CD14-positive monocyte (primary cell): ENCODE data around the gene SH3RF3. TPM values are rescaled to one million over a fixed set of nuclear protein-coding genes. Genes with fewer than 3 reads are reported as not detected.
A peak's percentile ranks its signal among the peaks of the same experiment; 100 is the strongest.

Source experiments
- DNase-seq, 3 donors: peaks; one replicate each; pipeline ENCODE4 v3.0.0-alpha.2; 2011 to 2022
- H2AFZ ChIP-seq: 2 replicates; pipeline ENCODE4 v1.6.0; 2012; ENCODE audit warnings: mild to moderate bottlenecking, low read depth, low read length, inconsistent platforms; ENCODE audit not compliant: insufficient read depth, poor library complexity, severe bottlenecking
- H3K27ac ChIP-seq, 2 donors: 1 replicate in 1 of 2; 2 replicates in 1 of 2; pipeline ENCODE4 v1.5.1; 2012 to 2013; ENCODE audit warnings: low read length in 2 of 2, control low read depth in 1 of 2, inconsistent platforms in 1 of 2, low read depth in 1 of 2, mild to moderate bottlenecking in 1 of 2
- H3K27me3 ChIP-seq, 2 donors: one replicate each; pipeline versions ENCODE4 v1.6.0 to v1.6.1; 2011 to 2013; ENCODE audit warnings: low read length in 2 of 2; ENCODE audit not compliant: control insufficient read depth in 2 of 2, insufficient read depth in 2 of 2
- H3K36me3 ChIP-seq, 2 donors: replicated peaks in 1 of 2; 1 replicate in 1 of 2; 2 replicates in 1 of 2; pipeline versions ENCODE4 v1.5.1 to v1.6.1; 2012 to 2013; ENCODE audit warnings: low read length in 2 of 2, control low read depth in 1 of 2, inconsistent platforms in 1 of 2, mild to moderate bottlenecking in 1 of 2; ENCODE audit not compliant: insufficient read depth in 2 of 2, control insufficient read depth in 1 of 2
- H3K4me1 ChIP-seq, 2 donors: 1 replicate in 1 of 2; 2 replicates in 1 of 2; pipeline versions ENCODE4 v1.5.1 to v1.6.1; 2012 to 2013; ENCODE audit warnings: low read length in 2 of 2, control low read depth in 1 of 2, inconsistent platforms in 1 of 2, mild to moderate bottlenecking in 1 of 2, moderate library complexity in 1 of 2; ENCODE audit not compliant: insufficient read depth in 2 of 2, control insufficient read depth in 1 of 2
- H3K4me2 ChIP-seq: replicated peaks from 2 replicates; pipeline ENCODE3; 2012; ENCODE audit warnings: low read length, moderate library complexity, mild to moderate bottlenecking; ENCODE audit not compliant: poor library complexity, severe bottlenecking; ENCODE audit errors: extremely low read depth
- H3K4me3 ChIP-seq, 3 experiments: fragments of 200-600 bp in 1 of 3; sonication (generic) in 1 of 3; replicated peaks in 1 of 3; 1 replicate in 2 of 3; 2 replicates in 1 of 3; pipeline ENCODE4 v1.5.1; 2011 to 2013; ENCODE audit warnings: low read length in 3 of 3, mild to moderate bottlenecking in 3 of 3, control low read depth in 2 of 3, low read depth in 2 of 3, inconsistent platforms in 1 of 3, moderate library complexity in 1 of 3
- H3K79me2 ChIP-seq: 2 replicates; pipeline ENCODE4 v1.6.0; 2012; ENCODE audit warnings: mild to moderate bottlenecking, control low read depth, inconsistent platforms, low read length, moderate library complexity; ENCODE audit not compliant: insufficient read depth
- H3K9ac ChIP-seq: 2 replicates; pipeline ENCODE4 v1.6.0; 2017; ENCODE audit warnings: low read length, mild to moderate bottlenecking; ENCODE audit not compliant: insufficient read depth, poor library complexity, severe bottlenecking
- H3K9me3 ChIP-seq, 2 donors: replicated peaks in 1 of 2; 1 replicate in 1 of 2; 2 replicates in 1 of 2; pipeline versions ENCODE4 v1.5.1 to v1.6.1; 2012 to 2013; ENCODE audit warnings: low read length in 2 of 2, control low read depth in 1 of 2; ENCODE audit not compliant: control insufficient read depth in 1 of 2, insufficient read depth in 1 of 2
- H4K20me1 ChIP-seq: 2 replicates; pipeline ENCODE4 v1.6.0; 2012; ENCODE audit warnings: mild to moderate bottlenecking, low read length, control low read depth, moderate library complexity; ENCODE audit not compliant: insufficient read depth
- H3K27ac Mint-ChIP-seq, 7 donors: one replicate each; pipeline ENCODE4 v1.8.0; 2020; ENCODE audit warnings: mild to moderate bottlenecking in 7 of 7, mixed read lengths in 7 of 7, moderate library complexity in 6 of 7, inconsistent platforms in 2 of 7
- H3K27me3 Mint-ChIP-seq, 3 donors: one replicate each; pipeline ENCODE4 v1.8.0; 2021 to 2022; ENCODE audit warnings: low read depth in 3 of 3, mild to moderate bottlenecking in 3 of 3, mixed read lengths in 3 of 3, moderate library complexity in 3 of 3, inconsistent platforms in 1 of 3
- H3K36me3 Mint-ChIP-seq, 2 donors: one replicate each; pipeline ENCODE4 v1.8.0; 2020; ENCODE audit warnings: mixed read lengths in 2 of 2, inconsistent platforms in 1 of 2, mild to moderate bottlenecking in 1 of 2
- H3K4me1 Mint-ChIP-seq: one replicate; pipeline ENCODE4 v1.8.0; 2020; ENCODE audit warnings: mild to moderate bottlenecking, mixed read lengths
- H3K4me3 Mint-ChIP-seq, 2 donors: one replicate each; pipeline ENCODE4 v1.8.0; 2020; ENCODE audit warnings: mild to moderate bottlenecking in 2 of 2, mixed read lengths in 2 of 2, moderate library complexity in 1 of 2
- H3K9me3 Mint-ChIP-seq, 7 donors: one replicate each; pipeline ENCODE4 v1.8.0; 2020 to 2022; ENCODE audit warnings: mixed read lengths in 7 of 7, mild to moderate bottlenecking in 6 of 7, moderate library complexity in 6 of 7, inconsistent platforms in 2 of 7
- WGBS: methylation state at CpG from one replicate; pipeline ENCODE4 v1.1.5; 2013; ENCODE audit warnings: missing lambda C conversion rate; ENCODE audit not compliant: insufficient coverage; 5-methylcytosine and 5-hydroxymethylcytosine counted together
- intact Hi-C, 2 donors: fragments of 100-400 bp; cut with micrococcal nuclease; formaldehyde crosslinking; loops; one replicate each; pipeline versions ENCODE4 v1.15.0 to v1.15.1; 2023
- polyA plus RNA-seq, 3 donors: library from polyadenylated mRNA; depleted of rRNA in 1 of 3; unstranded in 2 of 3; stranded (reverse) in 1 of 3; fragments of 300-500 nt in 2 of 3; fragments of >200 nt in 1 of 3; fragmentation: Illumina TruSeq in 2 of 3; gene quantifications; 1 replicate in 2 of 3; 2 replicates in 1 of 3; pipeline ENCODE4 v1.2.3, GENCODE V29; 2012 to 2021
- TF ChIP-seq, protein P1 (sequence below): fragments of 200-600 bp; IDR thresholded peaks from one replicate; pipeline ENCODE4 v1.8.0; 2022; ENCODE audit warnings: antibody characterized with exemption, mild to moderate bottlenecking

Gene SH3RF3
- polyA plus RNA-seq, 3 donors, result 0.25 to 0.75 (median 0.34) TPM

DNA sequence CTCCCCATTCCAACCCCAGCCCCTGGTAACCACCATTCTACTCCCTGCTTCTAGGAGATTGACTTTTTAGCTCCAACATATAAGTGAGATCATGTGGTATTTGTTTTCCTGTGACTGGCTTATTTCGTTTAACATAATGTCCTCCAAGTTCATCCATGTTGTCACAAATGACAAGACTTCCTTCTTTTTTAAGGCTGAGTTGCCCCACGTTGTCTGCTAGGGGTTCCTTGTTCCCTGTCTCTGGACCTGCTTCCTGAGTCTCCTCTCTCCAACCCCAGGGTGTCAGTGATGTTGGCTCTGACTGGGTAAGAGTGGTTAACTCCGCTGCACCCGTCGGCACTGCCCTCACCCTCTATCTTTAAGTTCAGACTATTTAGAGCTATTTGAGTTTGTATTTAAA, 175.2 kb downstream of the SH3RF3 start:
- Histone ChIP-seq H2AFZ (peak overlapping the region; percentile 67), H3K4me3 (no peak overlapping the region), H3K36me3 (no peaks in the 10 kb centered on the region), H3K27ac (no peak overlapping the region), H3K27me3 (no peaks in the 10 kb centered on the region), H3K79me2 (no peaks in the 10 kb centered on the region), H4K20me1 (no peaks in the 10 kb centered on the region), H3K9ac (no peak overlapping the region), H3K4me2 (no peak overlapping the region), H3K9me3 (no peaks in the 10 kb centered on the region), H3K4me1 (peaks cover 6 to 8% of the 10 kb centered on the region in 2 donors)
- DNase-seq, result peak; percentile 10 to 30 (median 28)
- TF ChIP-seq, protein P1, sequence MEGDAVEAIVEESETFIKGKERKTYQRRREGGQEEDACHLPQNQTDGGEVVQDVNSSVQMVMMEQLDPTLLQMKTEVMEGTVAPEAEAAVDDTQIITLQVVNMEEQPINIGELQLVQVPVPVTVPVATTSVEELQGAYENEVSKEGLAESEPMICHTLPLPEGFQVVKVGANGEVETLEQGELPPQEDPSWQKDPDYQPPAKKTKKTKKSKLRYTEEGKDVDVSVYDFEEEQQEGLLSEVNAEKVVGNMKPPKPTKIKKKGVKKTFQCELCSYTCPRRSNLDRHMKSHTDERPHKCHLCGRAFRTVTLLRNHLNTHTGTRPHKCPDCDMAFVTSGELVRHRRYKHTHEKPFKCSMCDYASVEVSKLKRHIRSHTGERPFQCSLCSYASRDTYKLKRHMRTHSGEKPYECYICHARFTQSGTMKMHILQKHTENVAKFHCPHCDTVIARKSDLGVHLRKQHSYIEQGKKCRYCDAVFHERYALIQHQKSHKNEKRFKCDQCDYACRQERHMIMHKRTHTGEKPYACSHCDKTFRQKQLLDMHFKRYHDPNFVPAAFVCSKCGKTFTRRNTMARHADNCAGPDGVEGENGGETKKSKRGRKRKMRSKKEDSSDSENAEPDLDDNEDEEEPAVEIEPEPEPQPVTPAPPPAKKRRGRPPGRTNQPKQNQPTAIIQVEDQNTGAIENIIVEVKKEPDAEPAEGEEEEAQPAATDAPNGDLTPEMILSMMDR, result no peak
- Mint-ChIP-seq H3K4me3 (no peak overlapping the region), H3K36me3 (peaks cover 0 to 2% of the 10 kb centered on the region in 2 donors), H3K27me3 (peaks cover 2 to 6% (median 3%) of the 10 kb centered on the region in 3 donors), H3K27ac (peak overlapping the region in 5 of 7 donors; percentile 10 to 76 (median 58)), H3K9me3 (peaks cover 0 to 4% (median 0%) of the 10 kb centered on the region in 7 donors), H3K4me1 (peaks cover 12% of the 10 kb centered on the region)
- intact Hi-C loops, result no loop called here
- WGBS, result no CpG with 5 or more reads among the region's 5 CpGs

DNA sequence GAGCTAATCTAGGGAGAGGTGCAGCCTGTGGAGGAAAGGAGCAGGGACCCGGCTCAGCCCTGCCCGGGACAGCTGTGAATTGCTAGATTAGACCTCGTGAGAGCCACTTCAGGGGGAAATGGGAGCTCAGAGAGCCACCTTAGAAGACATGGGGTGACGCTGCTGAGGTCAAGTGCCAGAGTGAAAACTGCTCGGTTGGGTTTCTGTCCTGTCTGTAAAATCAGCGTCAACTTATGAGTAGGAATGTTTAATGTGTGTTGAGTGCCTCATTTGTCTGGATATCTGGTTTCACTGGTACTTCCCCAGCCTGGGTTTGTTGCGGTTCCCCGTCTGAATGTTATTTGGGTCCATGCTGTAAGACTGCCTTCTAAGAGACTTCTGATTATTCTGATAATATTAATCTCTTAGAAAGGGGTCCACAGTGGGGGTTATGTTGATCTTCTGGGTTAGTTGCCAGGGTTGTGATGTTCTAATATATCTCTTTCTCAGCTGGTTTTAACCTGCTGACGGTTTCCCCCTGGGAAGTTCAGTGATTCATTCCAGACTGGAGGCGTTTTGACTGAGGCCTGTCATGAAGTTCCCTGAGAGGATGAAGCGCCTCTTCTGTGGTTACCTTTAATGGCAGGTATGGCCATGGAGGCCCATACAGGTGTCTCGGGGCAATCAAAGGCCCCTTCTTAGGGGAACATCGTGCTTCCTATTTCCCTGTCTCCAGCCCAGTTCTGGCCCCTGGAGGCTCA, 175.9 kb downstream of the SH3RF3 start:
- intact Hi-C loops, result no loop called here
- Histone ChIP-seq H3K4me2 (no peak overlapping the region), H2AFZ (no peak overlapping the region), H3K36me3 (no peaks in the 10 kb centered on the region), H3K27me3 (no peaks in the 10 kb centered on the region), H3K9me3 (no peaks in the 10 kb centered on the region), H3K79me2 (no peaks in the 10 kb centered on the region), H4K20me1 (no peaks in the 10 kb centered on the region), H3K4me3 (no peak overlapping the region), H3K9ac (no peak overlapping the region), H3K27ac (no peak overlapping the region), H3K4me1 (peaks cover 6 to 8% of the 10 kb centered on the region in 2 donors)
- Mint-ChIP-seq H3K36me3 (peaks cover 0 to 2% of the 10 kb centered on the region in 2 donors), H3K27ac (peak overlapping the region in 1 of 7 donors; percentile 63), H3K9me3 (peaks cover 0 to 4% (median 0%) of the 10 kb centered on the region in 7 donors), H3K27me3 (peaks cover 3 to 8% (median 5%) of the 10 kb centered on the region in 3 donors), H3K4me1 (peaks cover 12% of the 10 kb centered on the region), H3K4me3 (no peak overlapping the region)
- TF ChIP-seq, protein P1, result no peak
- no peak for DNase-seq
- 95% methylated on average over 8 of the region's 13 CpGs for WGBS
